ENCODE data around the gene PUS1. TPM values are rescaled to one million over a fixed set of nuclear protein-coding genes. Genes with fewer than 3 reads are reported as not detected.

The PUS1 gene
- total RNA-seq, 1 donor from 2014 or later: 60.3 TPM

DNA sequence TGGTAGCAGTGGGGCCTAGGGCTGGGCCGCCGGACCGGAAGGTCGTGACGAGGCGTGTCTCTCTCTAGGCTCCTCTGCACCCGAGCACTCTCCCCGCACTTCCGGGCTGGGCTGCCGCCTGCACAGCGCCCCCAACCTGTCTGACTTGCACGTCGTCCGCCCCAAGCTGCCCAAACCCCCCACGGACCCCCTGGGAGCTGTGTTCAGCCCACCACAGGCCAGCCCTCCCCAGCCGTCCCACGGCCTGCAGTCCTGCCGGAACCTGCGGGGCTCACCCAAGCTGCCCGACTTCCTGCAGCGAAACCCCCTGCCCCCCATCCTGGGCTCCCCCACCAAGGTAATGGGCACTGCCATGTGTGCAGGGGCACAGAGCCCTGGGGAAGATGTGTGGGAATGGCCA is 13.3 kb upstream of the PUS1 start:
- CTCF ChIA-PET: no interaction called here
- ATAC-seq (ENCODE audit: low read depth): no peak
- POLR2A ChIA-PET: interaction anchor here (0.6 kb wide), 1 partner anchor 80 kb away, joined by 3 read pairs; no protein-coding TSS in a partner anchor

DNA sequence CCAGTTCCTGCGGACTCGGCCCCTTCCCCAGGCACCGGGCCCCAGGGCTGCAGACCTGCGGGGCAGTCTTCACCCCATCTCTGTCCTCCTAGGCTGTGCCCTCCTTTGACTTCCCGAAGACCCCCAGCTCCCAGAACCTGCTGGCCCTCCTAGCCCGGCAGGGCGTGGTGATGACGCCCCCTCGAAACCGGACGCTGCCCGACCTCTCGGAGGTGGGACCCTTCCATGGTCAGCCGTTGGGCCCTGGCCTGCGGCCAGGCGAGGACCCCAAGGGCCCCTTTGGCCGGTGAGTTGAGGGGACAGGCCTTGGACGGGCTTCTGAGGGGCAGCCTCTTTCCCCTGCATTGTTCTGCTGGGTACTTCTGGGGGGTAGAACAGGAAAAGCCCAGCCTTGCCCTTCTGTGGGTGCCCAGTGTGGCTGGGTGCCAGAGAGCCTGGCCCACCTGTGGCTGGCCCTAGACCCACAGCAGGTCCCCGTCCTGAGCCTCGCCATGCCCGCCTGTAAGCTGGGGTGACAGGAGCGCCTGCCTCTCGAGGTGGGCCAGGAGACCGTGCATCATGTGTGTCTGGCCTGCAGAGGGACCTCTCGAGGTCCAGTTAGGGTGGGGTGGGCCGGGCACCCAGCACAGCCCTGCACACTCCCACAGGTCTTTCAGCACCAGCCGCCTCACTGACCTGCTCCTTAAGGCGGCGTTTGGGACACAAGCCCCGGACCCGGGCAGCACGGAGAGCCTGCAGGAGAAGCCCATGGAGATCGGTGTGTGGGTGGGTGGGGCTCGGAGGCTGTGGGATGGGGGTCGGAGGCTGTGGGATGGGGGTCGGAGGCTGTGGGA is 12.6 kb upstream of the PUS1 start:
- no peaks in the 10 kb centered on the region for H3K27me3 Mint-ChIP-seq
- H3K4me1 Mint-ChIP-seq: no peaks in the 10 kb centered on the region
- peaks cover 35% of the 10 kb centered on the region for H3K36me3 Mint-ChIP-seq (ENCODE audit: low read depth)
- no peak for DNase-seq
- H3K4me3 Mint-ChIP-seq: no peak overlapping the region
- ChIA-PET CTCF (no interaction called here), POLR2A (no interaction called here)
- intact Hi-C loops (cut with micrococcal nuclease): no loop called here
- no peak for ATAC-seq (ENCODE audit: low read depth)
- no peak overlapping the region for H3K27ac Mint-ChIP-seq
- TF ChIP-seq, protein P1, sequence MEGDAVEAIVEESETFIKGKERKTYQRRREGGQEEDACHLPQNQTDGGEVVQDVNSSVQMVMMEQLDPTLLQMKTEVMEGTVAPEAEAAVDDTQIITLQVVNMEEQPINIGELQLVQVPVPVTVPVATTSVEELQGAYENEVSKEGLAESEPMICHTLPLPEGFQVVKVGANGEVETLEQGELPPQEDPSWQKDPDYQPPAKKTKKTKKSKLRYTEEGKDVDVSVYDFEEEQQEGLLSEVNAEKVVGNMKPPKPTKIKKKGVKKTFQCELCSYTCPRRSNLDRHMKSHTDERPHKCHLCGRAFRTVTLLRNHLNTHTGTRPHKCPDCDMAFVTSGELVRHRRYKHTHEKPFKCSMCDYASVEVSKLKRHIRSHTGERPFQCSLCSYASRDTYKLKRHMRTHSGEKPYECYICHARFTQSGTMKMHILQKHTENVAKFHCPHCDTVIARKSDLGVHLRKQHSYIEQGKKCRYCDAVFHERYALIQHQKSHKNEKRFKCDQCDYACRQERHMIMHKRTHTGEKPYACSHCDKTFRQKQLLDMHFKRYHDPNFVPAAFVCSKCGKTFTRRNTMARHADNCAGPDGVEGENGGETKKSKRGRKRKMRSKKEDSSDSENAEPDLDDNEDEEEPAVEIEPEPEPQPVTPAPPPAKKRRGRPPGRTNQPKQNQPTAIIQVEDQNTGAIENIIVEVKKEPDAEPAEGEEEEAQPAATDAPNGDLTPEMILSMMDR (IDR thresholded peaks at IDR 0.05): no peak
- no peaks in the 10 kb centered on the region for H3K9me3 Mint-ChIP-seq

More for the DNA sequence above, 13.3 kb upstream of the PUS1 start:
- Mint-ChIP-seq H3K4me1 (no peaks in the 10 kb centered on the region), H3K27me3 (no peaks in the 10 kb centered on the region), H3K9me3 (no peaks in the 10 kb centered on the region), H3K4me3 (no peak overlapping the region), H3K27ac (no peak overlapping the region), H3K36me3 (ENCODE audit: low read depth) (peaks cover 40% of the 10 kb centered on the region)
- DNase-seq: no peak
- intact Hi-C loops (cut with micrococcal nuclease): no loop called here
- TF ChIP-seq, protein P1 (IDR thresholded peaks at IDR 0.05): no peak

DNA sequence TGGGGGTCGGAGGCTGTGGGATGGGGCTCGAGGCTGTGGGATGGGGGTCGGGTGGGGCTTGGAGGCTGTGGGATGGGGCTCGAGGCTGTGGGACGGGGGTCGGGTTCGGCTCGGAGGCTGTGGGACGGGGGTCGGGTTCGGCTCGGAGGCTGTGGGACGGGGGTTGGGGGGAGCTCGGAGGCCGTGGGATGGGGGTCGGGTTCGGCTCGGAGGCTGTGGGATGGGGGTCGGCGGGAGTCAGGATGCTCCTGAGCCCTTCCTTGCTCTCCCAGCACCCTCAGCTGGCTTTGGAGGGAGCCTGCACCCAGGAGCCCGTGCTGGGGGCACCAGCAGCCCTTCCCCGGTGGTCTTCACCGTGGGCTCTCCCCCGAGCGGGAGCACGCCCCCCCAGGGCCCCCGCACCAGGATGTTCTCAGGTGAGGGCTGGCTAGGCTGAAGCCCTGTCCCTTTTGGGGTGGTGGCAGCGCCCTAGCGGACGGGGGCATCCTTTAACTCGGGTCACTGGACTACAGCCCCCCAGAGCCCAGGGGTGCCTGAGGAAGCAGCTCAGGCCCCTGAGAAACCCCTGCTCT is 11.9 kb upstream of the PUS1 start:
- peaks cover 32% of the 10 kb centered on the region for H3K36me3 Mint-ChIP-seq (ENCODE audit: low read depth)
- DNase-seq (no peak), ATAC-seq (ENCODE audit: low read depth) (no peak)
- no peaks in the 10 kb centered on the region for H3K4me1 Mint-ChIP-seq
- intact Hi-C loops (cut with micrococcal nuclease): no loop called here
- H3K27me3 Mint-ChIP-seq: no peaks in the 10 kb centered on the region
- CTCF ChIA-PET: no interaction called here
- TF ChIP-seq, protein P1 (IDR thresholded peaks at IDR 0.05): no peak
- H3K9me3 Mint-ChIP-seq: no peaks in the 10 kb centered on the region
- POLR2A ChIA-PET: no interaction called here
- no peak overlapping the region for H3K27ac Mint-ChIP-seq
- H3K4me3 Mint-ChIP-seq: no peak overlapping the region

DNA sequence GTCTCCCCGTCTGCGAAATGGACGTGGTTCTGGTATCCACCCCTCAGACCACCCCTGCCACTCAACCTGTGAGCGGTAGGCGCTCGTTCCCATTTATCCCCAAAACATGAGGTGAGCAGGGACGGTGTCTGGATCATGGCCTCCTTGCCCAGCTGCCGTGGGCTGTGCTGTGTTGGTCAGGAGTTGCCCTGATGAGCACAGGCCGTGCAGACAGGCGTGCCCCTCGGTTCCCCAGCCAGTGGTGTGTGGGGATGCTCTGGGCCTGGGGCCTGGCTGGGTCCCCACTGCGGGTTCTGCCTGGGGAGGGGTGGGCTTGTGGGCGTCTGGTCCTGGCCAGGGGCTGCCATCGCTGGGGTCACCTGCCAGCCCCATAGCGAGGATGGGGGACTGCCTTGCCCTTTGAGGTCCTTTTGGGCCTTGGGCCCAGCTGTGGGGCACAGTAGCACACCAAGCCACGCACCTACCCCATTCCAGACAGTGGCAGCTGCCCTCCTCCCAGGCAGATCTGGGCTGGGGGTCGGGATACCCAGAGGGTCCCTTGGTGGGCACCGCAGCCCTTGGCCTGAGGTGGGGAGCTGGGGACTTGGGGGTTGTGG is 11.3 kb upstream of the PUS1 start:
- ChIA-PET POLR2A (no interaction called here), CTCF (no interaction called here)
- intact Hi-C loops (cut with micrococcal nuclease): no loop called here
- no peak for ATAC-seq (ENCODE audit: low read depth)
- no peaks in the 10 kb centered on the region for H3K9me3 Mint-ChIP-seq
- H3K36me3 Mint-ChIP-seq (ENCODE audit: low read depth): peaks cover 31% of the 10 kb centered on the region
- no peak overlapping the region for H3K27ac Mint-ChIP-seq
- DNase-seq: no peak
- H3K27me3 Mint-ChIP-seq: no peaks in the 10 kb centered on the region
- peaks cover 5% of the 10 kb centered on the region for H3K4me1 Mint-ChIP-seq
- H3K4me3 Mint-ChIP-seq: no peak overlapping the region
- TF ChIP-seq, protein P1 (IDR thresholded peaks at IDR 0.05): no peak

DNA sequence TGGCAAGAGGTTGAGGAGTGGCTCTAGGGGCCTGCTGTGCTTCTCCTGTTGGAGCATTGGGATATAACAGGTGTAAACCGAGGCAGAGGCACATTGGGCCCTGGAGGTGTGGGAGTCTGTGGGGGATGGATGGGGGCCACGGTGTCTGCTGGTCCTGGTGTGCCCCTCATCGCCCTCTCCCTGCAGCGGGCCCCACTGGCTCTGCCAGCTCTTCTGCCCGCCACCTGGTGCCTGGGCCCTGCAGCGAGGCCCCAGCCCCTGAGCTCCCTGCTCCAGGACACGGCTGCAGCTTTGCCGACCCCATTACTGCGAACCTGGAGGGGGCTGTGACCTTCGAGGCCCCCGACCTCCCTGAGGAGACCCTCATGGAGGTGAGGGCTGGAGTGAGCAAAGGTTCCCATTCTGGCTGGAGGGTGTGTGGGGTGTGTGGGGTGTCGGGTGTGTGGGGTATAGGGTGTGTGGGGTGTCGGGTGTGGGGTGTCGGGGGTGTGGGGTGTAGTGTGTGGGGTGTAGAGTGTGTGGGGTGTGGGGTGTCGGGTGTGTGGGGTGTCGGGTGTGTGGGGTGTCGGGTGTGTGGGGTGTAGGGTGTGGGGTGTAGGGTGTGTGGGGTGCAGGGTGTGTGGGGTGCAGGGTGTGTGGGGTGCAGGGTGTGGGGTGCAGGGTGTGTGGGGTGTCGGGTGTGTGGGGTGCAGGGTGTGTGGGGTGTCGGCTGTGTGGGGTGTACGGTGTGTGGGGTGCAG is 10.6 kb upstream of the PUS1 start:
- H3K4me1 Mint-ChIP-seq: peaks cover 12% of the 10 kb centered on the region
- POLR2A ChIA-PET: no interaction called here
- H3K27me3 Mint-ChIP-seq: no peaks in the 10 kb centered on the region
- CTCF ChIA-PET: no interaction called here
- DNase-seq: no peak
- TF ChIP-seq, protein P1 (IDR thresholded peaks at IDR 0.05): no peak
- peaks cover 31% of the 10 kb centered on the region for H3K36me3 Mint-ChIP-seq (ENCODE audit: low read depth)
- H3K4me3 Mint-ChIP-seq: no peak overlapping the region
- intact Hi-C loops (cut with micrococcal nuclease): no loop called here
- H3K9me3 Mint-ChIP-seq: no peaks in the 10 kb centered on the region
- H3K27ac Mint-ChIP-seq: no peak overlapping the region
- ATAC-seq (ENCODE audit: low read depth): no peak
